ENCODE results near the gene SLIT3.

The SLIT3 gene

DNA sequence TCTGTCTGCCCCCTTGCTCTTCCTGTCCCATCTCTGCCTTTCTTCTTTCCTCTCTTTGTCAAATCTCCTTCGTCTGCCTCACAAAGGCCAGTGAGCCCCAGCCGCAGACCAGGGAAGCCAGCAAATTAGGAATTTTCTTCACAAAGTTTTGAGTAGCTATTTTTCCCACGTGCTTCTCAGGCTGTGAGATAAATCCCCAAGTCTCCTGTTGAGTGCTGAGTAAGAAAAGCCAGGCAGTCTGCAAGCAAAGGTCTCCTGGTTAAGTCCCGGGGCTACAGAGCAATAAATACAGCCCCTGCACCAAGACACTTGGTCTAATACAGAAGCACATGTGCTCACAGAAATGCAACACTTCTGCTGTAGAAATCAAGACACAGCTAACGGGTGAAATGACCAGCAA is 284.9 kb downstream of the SLIT3 start:
- H3K9ac ChIP-seq (ENCODE audit: low read depth in 1 of 2, low read length in 2 of 2): no peak overlapping the region
- H3K27ac ChIP-seq (ENCODE audit: low read depth in 2 of 2, low read length in 2 of 2): no peak overlapping the region
- no peak overlapping the region for H3K4me3 ChIP-seq (ENCODE audit: low read length in 2 of 2)
- no peaks in the 10 kb centered on the region for H3K9me3 ChIP-seq (ENCODE audit: control insufficient read depth in 2 of 2, low read length in 2 of 2)
- H3K27me3 ChIP-seq (ENCODE audit: control insufficient read depth in 2 of 2, insufficient read depth in 2 of 2, low read length in 2 of 2): no peaks in the 10 kb centered on the region
- no peaks in the 10 kb centered on the region for H3K36me3 ChIP-seq (ENCODE audit: control insufficient read depth in 2 of 2, insufficient read depth in 2 of 2, low read length in 2 of 2)
- no peaks in the 10 kb centered on the region for H3K4me1 ChIP-seq (ENCODE audit: control insufficient read depth in 2 of 2, insufficient read depth in 2 of 2, low read length in 2 of 2)

DNA sequence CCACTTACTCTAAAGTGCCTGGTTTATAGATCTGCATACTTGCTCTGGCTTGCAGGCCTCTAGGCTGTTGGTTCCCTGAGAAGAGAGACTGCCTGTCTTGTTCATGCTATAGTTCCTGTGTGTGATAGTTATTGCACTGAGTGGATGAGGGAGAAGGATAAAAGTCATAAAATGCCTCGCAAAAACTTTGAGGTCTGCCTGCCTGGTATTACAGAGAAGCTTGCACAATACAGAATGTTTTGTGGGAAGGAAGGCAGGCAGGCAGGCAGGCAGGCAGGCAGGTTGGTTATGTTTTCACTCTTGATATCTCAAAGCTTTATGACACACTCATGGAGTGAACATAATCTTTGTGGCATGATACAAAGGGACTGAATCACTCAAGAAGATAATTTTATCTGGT is 287.1 kb downstream of the SLIT3 start:
- no peak overlapping the region for H3K9ac ChIP-seq (ENCODE audit: low read depth in 1 of 2, low read length in 2 of 2)
- H3K27me3 ChIP-seq (ENCODE audit: control insufficient read depth in 2 of 2, insufficient read depth in 2 of 2, low read length in 2 of 2): no peaks in the 10 kb centered on the region
- no peaks in the 10 kb centered on the region for H3K36me3 ChIP-seq (ENCODE audit: control insufficient read depth in 2 of 2, insufficient read depth in 2 of 2, low read length in 2 of 2)
- no peaks in the 10 kb centered on the region for H3K4me1 ChIP-seq (ENCODE audit: control insufficient read depth in 2 of 2, insufficient read depth in 2 of 2, low read length in 2 of 2)
- H3K27ac ChIP-seq (ENCODE audit: low read depth in 2 of 2, low read length in 2 of 2): no peak overlapping the region
- H3K4me3 ChIP-seq (ENCODE audit: low read length in 2 of 2): no peak overlapping the region
- no peaks in the 10 kb centered on the region for H3K9me3 ChIP-seq (ENCODE audit: control insufficient read depth in 2 of 2, low read length in 2 of 2)

DNA sequence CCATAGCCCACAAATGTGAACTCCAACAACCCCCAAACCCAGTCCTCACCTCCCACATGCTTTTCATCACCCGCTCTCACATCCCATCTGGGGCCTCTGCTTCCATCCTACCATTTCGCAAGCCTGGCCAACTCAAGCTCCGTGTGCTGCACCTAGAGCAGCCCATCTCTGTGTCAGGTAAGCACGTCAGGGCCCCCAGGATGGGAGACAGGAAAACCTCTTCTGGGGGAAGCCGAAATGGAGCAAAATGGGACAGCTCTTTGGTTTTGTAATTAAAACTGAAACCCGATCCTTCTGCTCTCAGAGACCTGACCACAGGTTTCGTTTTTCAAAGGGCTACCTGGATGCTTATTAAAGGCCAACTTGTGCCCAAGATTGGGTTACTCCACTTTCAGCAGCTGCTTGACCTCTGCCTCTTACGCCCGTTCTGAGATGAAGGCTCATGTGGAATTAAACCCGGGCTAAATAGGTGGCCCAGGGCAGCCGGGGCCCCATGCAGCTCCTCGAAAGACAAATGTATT is 287.7 kb downstream of the SLIT3 start:
- Histone ChIP-seq H3K36me3 (ENCODE audit: control insufficient read depth in 2 of 2, insufficient read depth in 2 of 2, low read length in 2 of 2) (no peaks in the 10 kb centered on the region), H3K9ac (ENCODE audit: low read depth in 1 of 2, low read length in 2 of 2) (no peak overlapping the region), H3K27ac (ENCODE audit: low read depth in 2 of 2, low read length in 2 of 2) (no peak overlapping the region), H3K27me3 (ENCODE audit: control insufficient read depth in 2 of 2, insufficient read depth in 2 of 2, low read length in 2 of 2) (no peaks in the 10 kb centered on the region), H3K4me3 (ENCODE audit: low read length in 2 of 2) (no peak overlapping the region), H3K4me1 (ENCODE audit: control insufficient read depth in 2 of 2, insufficient read depth in 2 of 2, low read length in 2 of 2) (no peaks in the 10 kb centered on the region), H3K9me3 (ENCODE audit: control insufficient read depth in 2 of 2, low read length in 2 of 2) (no peaks in the 10 kb centered on the region)

DNA sequence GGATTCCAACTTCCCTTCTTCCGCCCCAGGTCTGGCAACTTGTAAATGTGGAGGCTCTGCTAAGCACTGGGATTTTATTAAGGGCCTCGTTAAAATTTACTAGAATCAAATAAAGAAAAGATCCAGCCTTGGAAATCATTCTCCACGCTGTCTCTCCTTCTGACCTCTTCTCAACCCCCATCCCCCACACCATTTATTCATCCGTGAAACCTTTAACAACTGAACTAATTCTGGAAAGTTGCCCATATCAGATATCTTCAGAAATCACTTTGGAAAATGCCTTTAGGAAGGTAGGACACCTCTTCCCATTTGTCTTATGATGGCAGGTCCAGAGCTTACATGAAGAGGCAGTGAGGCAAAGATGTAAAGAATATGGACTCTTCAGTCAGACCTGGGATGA is 288.5 kb downstream of the SLIT3 start:
- Histone ChIP-seq H3K4me1 (ENCODE audit: control insufficient read depth in 2 of 2, insufficient read depth in 2 of 2, low read length in 2 of 2) (no peaks in the 10 kb centered on the region), H3K27ac (ENCODE audit: low read depth in 2 of 2, low read length in 2 of 2) (no peak overlapping the region), H3K36me3 (ENCODE audit: control insufficient read depth in 2 of 2, insufficient read depth in 2 of 2, low read length in 2 of 2) (no peaks in the 10 kb centered on the region), H3K27me3 (ENCODE audit: control insufficient read depth in 2 of 2, insufficient read depth in 2 of 2, low read length in 2 of 2) (no peaks in the 10 kb centered on the region), H3K9ac (ENCODE audit: low read depth in 1 of 2, low read length in 2 of 2) (no peak overlapping the region), H3K9me3 (ENCODE audit: control insufficient read depth in 2 of 2, low read length in 2 of 2) (no peaks in the 10 kb centered on the region), H3K4me3 (ENCODE audit: low read length in 2 of 2) (no peak overlapping the region)

DNA sequence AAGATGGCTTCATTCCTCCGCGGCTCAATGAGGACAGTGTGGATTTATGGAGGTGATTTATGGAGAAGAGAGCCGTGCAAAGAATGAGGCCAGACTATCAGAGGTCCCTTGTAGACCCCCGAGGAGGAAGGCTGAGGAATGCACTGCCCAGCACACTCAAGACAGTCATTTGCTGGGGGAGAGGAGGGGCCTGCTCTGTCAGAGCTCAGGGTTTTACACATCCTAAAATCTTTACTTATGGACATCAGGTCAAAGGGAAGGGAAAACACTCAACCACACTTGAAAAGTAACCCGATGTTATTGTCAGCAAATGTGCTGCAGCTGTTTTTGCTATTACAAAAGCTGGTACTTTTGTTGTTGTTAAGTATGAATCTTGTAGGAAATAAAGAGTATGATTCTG is 289.5 kb downstream of the SLIT3 start:
- no peaks in the 10 kb centered on the region for H3K36me3 ChIP-seq (ENCODE audit: control insufficient read depth in 2 of 2, insufficient read depth in 2 of 2, low read length in 2 of 2)
- no peak overlapping the region for H3K9ac ChIP-seq (ENCODE audit: low read depth in 1 of 2, low read length in 2 of 2)
- H3K27ac ChIP-seq (ENCODE audit: low read depth in 2 of 2, low read length in 2 of 2): no peak overlapping the region
- H3K4me1 ChIP-seq (ENCODE audit: control insufficient read depth in 2 of 2, insufficient read depth in 2 of 2, low read length in 2 of 2): no peaks in the 10 kb centered on the region
- H3K27me3 ChIP-seq (ENCODE audit: control insufficient read depth in 2 of 2, insufficient read depth in 2 of 2, low read length in 2 of 2): no peaks in the 10 kb centered on the region
- no peaks in the 10 kb centered on the region for H3K9me3 ChIP-seq (ENCODE audit: control insufficient read depth in 2 of 2, low read length in 2 of 2)
- H3K4me3 ChIP-seq (ENCODE audit: low read length in 2 of 2): no peak overlapping the region

DNA sequence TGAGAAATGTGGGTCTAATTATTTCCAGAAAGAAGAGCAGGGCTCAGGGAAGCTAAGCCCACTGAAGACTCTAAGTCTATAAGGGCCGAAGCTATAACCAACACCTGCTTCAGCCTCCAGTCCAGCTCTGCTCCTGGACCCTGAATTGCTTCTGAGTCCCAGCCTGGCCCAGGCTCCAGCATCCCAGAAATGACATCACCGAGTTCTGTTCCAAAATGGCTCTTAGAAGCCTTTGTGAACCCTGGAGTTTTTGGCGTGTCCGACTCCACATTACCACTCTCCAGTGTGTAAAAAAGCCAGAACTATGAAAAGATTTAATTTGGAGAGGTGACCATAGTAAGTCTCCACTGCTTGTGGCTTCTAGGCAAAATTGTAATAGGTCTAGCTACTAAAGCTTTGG is 289.9 kb downstream of the SLIT3 start:
- Histone ChIP-seq H3K36me3 (ENCODE audit: control insufficient read depth in 2 of 2, insufficient read depth in 2 of 2, low read length in 2 of 2) (no peaks in the 10 kb centered on the region), H3K4me1 (ENCODE audit: control insufficient read depth in 2 of 2, insufficient read depth in 2 of 2, low read length in 2 of 2) (no peaks in the 10 kb centered on the region), H3K4me3 (ENCODE audit: low read length in 2 of 2) (no peak overlapping the region), H3K9me3 (ENCODE audit: control insufficient read depth in 2 of 2, low read length in 2 of 2) (no peaks in the 10 kb centered on the region), H3K9ac (ENCODE audit: low read depth in 1 of 2, low read length in 2 of 2) (no peak overlapping the region), H3K27me3 (ENCODE audit: control insufficient read depth in 2 of 2, insufficient read depth in 2 of 2, low read length in 2 of 2) (no peaks in the 10 kb centered on the region), H3K27ac (ENCODE audit: low read depth in 2 of 2, low read length in 2 of 2) (no peak overlapping the region)

DNA sequence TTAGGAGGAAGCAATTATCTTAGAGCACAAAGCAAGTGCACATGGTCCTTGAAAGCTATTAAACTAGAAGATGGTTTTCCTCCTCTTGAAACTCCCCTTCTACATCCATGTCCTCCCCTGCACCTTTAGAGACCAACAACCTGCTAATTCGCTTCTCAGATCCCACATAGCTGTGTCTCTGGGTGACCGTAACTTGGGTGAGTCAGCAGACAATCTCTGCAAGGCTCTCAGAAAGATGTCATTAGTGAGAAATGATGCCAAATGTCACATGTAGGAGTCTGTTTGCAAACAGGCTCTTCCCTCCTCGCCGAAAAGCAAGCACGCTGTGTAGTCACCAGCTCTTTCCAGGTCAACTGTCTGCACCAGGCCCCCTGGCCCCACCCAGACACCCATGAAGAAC is 291.8 kb downstream of the SLIT3 start:
- Histone ChIP-seq H3K9ac (ENCODE audit: low read depth in 1 of 2, low read length in 2 of 2) (no peak overlapping the region), H3K27me3 (ENCODE audit: control insufficient read depth in 2 of 2, insufficient read depth in 2 of 2, low read length in 2 of 2) (no peaks in the 10 kb centered on the region), H3K4me1 (ENCODE audit: control insufficient read depth in 2 of 2, insufficient read depth in 2 of 2, low read length in 2 of 2) (no peaks in the 10 kb centered on the region), H3K36me3 (ENCODE audit: control insufficient read depth in 2 of 2, insufficient read depth in 2 of 2, low read length in 2 of 2) (no peaks in the 10 kb centered on the region), H3K27ac (ENCODE audit: low read depth in 2 of 2, low read length in 2 of 2) (no peak overlapping the region), H3K4me3 (ENCODE audit: low read length in 2 of 2) (no peak overlapping the region), H3K9me3 (ENCODE audit: control insufficient read depth in 2 of 2, low read length in 2 of 2) (no peaks in the 10 kb centered on the region)

DNA sequence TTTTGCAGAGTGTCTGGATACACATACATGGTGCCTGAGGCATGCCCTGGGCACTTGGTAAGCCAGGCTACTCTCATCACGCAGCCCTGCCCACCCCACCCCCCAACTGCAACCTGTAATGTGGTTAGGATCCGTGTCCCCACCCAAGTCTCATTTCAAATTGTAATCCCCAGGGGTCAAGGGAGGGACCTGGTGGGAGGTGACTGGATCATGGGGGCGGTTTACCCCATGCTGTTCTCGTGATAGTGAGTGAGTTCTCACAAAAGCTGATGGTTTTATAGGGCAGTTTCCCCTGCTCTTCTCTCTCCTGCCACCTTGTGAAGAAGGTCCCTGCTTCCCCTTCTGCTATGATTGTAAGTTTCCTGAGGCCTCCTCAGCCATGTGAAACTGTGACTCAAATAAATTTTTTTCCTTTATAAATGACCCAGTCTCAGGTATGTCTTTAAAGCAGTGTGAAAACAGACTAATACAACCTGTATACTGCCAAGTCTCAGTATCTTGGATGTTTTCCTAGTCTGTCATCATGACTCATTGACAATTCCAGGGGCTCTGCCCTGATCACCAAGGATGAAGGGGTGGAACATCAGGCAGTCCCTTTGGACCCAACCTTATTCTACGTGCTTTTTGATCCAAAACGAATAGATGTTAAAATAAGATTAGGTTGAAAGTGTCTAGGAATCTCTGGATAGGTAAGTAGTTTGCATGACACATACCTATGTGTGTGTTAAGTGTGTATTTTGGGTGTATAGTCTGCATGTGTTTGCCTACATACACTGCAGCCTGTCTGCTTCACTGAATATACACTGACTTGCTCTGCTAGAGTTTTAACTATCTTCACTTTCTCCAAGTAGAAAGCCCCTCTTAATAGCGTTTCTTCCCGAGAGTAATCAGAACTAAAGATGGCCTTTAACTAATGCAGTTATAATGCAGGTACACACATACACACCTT is 293.8 kb downstream of the SLIT3 start:
- no peaks in the 10 kb centered on the region for H3K27me3 ChIP-seq (ENCODE audit: control insufficient read depth in 2 of 2, insufficient read depth in 2 of 2, low read length in 2 of 2)
- no peak overlapping the region for H3K9ac ChIP-seq (ENCODE audit: low read depth in 1 of 2, low read length in 2 of 2)
- no peak overlapping the region for H3K4me3 ChIP-seq (ENCODE audit: low read length in 2 of 2)
- no peak overlapping the region for H3K27ac ChIP-seq (ENCODE audit: low read depth in 2 of 2, low read length in 2 of 2)
- H3K9me3 ChIP-seq (ENCODE audit: control insufficient read depth in 2 of 2, low read length in 2 of 2): no peaks in the 10 kb centered on the region
- no peaks in the 10 kb centered on the region for H3K36me3 ChIP-seq (ENCODE audit: control insufficient read depth in 2 of 2, insufficient read depth in 2 of 2, low read length in 2 of 2)
- H3K4me1 ChIP-seq (ENCODE audit: control insufficient read depth in 2 of 2, insufficient read depth in 2 of 2, low read length in 2 of 2): no peaks in the 10 kb centered on the region

DNA sequence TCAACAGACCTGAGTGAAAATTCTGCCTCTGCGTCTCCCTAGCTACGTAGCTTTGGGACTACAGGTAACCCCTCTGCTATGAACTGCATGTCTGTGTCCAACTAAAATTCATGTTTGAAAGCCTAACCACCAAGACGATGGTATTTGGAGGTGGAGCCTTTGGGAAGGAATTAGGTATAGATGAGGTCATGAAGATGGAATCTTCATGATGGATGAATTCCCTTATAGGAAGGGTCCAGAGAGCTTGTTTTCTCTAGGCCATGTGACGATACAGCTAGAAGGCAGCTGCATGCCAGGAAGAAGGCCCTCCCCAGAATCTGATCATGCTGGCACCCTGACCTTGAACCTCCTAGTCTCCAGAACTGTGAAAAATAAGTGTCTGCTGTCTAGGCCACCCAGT is 296.4 kb downstream of the SLIT3 start:
- no peaks in the 10 kb centered on the region for H3K4me1 ChIP-seq (ENCODE audit: control insufficient read depth in 2 of 2, insufficient read depth in 2 of 2, low read length in 2 of 2)
- no peak overlapping the region for H3K4me3 ChIP-seq (ENCODE audit: low read length in 2 of 2)
- H3K9ac ChIP-seq (ENCODE audit: low read depth in 1 of 2, low read length in 2 of 2): no peak overlapping the region
- H3K36me3 ChIP-seq (ENCODE audit: control insufficient read depth in 2 of 2, insufficient read depth in 2 of 2, low read length in 2 of 2): no peaks in the 10 kb centered on the region
- no peaks in the 10 kb centered on the region for H3K9me3 ChIP-seq (ENCODE audit: control insufficient read depth in 2 of 2, low read length in 2 of 2)
- no peak overlapping the region for H3K27ac ChIP-seq (ENCODE audit: low read depth in 2 of 2, low read length in 2 of 2)
- H3K27me3 ChIP-seq (ENCODE audit: control insufficient read depth in 2 of 2, insufficient read depth in 2 of 2, low read length in 2 of 2): no peaks in the 10 kb centered on the region

DNA sequence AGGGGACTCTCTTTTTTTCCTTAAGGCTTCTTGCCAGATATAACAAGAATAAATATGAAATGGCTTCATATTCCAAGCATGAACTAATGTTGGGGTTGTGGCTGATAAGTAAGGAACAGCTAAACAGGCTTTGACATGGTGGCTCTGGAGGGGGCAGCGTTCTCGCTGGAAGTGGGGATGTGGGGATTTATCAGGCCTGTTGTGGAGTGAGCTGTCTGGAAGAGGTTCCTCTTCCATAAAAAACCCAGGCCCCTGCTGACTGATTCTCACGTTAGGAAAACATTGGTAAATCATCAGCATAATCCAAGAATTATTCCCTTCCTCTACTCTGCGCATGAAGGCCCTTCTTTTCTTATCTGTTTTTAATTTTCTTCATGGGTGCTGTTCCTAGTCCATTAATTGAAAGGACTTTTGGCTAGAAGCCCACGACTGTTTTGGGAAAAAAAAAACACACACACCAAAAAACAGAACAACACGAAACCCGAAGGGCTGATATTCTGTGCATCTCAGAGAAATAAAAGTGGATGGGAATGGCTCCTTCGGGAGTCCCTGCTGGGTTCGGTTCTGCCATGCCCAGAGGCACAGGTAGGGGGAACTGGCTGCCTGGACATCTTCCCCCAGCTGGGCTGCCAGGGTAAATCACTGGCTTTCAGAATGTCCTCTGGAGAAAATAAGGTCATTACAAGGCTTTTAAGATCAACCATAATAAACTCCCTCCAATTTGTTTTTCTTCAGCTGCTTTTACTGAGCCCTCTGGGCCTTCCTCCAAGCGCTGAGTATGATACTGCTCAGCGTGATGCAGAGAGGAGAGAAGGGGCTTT is 297.0 kb downstream of the SLIT3 start:
- Histone ChIP-seq H3K4me3 (ENCODE audit: low read length in 2 of 2) (no peak overlapping the region), H3K27ac (ENCODE audit: low read depth in 2 of 2, low read length in 2 of 2) (no peak overlapping the region), H3K36me3 (ENCODE audit: control insufficient read depth in 2 of 2, insufficient read depth in 2 of 2, low read length in 2 of 2) (no peaks in the 10 kb centered on the region)

More for the DNA sequence above, 297.0 kb downstream of the SLIT3 start:
- Histone ChIP-seq H3K9me3 (ENCODE audit: control insufficient read depth in 2 of 2, low read length in 2 of 2) (no peaks in the 10 kb centered on the region), H3K4me1 (ENCODE audit: control insufficient read depth in 2 of 2, insufficient read depth in 2 of 2, low read length in 2 of 2) (no peaks in the 10 kb centered on the region), H3K27me3 (ENCODE audit: control insufficient read depth in 2 of 2, insufficient read depth in 2 of 2, low read length in 2 of 2) (no peaks in the 10 kb centered on the region), H3K9ac (ENCODE audit: low read depth in 1 of 2, low read length in 2 of 2) (no peak overlapping the region)
